Ovary (tissue), 9 donors: ENCODE data around the gene BRSK2. TPM values are rescaled to one million over a fixed set of nuclear protein-coding genes. Genes with fewer than 3 reads are reported as not detected.

Source experiments
- DNase-seq, 5 donors: peaks; one replicate each; pipeline ENCODE4 v3.0.0-alpha.2; 2019 to 2020
- H3K27ac ChIP-seq, 2 donors: fragments of 200-600 bp; one replicate each; pipeline versions ENCODE4 v1.5.1 to v1.8.0; 2019 to 2022
- H3K27me3 ChIP-seq: fragments of 200-600 bp; one replicate; pipeline ENCODE4 v1.8.0; 2022
- H3K36me3 ChIP-seq: fragments of 200-600 bp; sonication (generic); one replicate; pipeline ENCODE4 v1.5.1; 2019
- H3K4me1 ChIP-seq: one replicate; pipeline ENCODE4 v1.8.1; 2013; ENCODE audit warnings: mild to moderate bottlenecking, moderate library complexity; ENCODE audit not compliant: insufficient read depth
- H3K4me3 ChIP-seq: fragments of 200-600 bp; sonication (generic); one replicate; pipeline ENCODE4 v1.5.1; 2017
- H3K9me3 ChIP-seq, 2 donors: fragments of 200-600 bp in 1 of 2; sonication (generic) in 1 of 2; one replicate each; pipeline versions ENCODE4 v1.5.1 to v1.8.1; 2013 to 2019; ENCODE audit warnings: mild to moderate bottlenecking in 1 of 2, moderate library complexity in 1 of 2
- CTCF ChIP-seq, 3 donors: fragments of 450-650 bp in 2 of 3; fragments of 200-600 bp in 1 of 3; IDR thresholded peaks; one replicate each; pipeline versions ENCODE4 v1.5.1 to v1.8.0; 2016 to 2022; ENCODE audit warnings: antibody characterized with exemption in 3 of 3, mild to moderate bottlenecking in 1 of 3
- EP300 ChIP-seq: sonication (generic); formaldehyde crosslinking; IDR thresholded peaks from one replicate; pipeline ENCODE4 v1.6.1; 2017; ENCODE audit warnings: antibody characterized with exemption
- POLR2A ChIP-seq: fragments of 450-650 bp; IDR thresholded peaks from one replicate; pipeline ENCODE4 v1.6.1; 2017; ENCODE audit warnings: antibody characterized with exemption, mild to moderate bottlenecking, moderate library complexity
- WGBS, 3 donors: extraction: QIAGEN DNeasy Blood & Tissue Kit in 1 of 3; methylation state at CpG; one replicate each; pipeline versions ENCODE4 v1.1.5 to v1.1.7; 2013 to 2017; 5-methylcytosine and 5-hydroxymethylcytosine counted together
- intact Hi-C, 4 donors: fragments of 100-400 bp; cut with DNase I; formaldehyde crosslinking; loops; one replicate each; pipeline versions ENCODE4 v1.11.0 to v1.15.1; 2022 to 2023
- polyA plus RNA-seq, 2 donors: library from polyadenylated mRNA; stranded (reverse); fragments of 200-250 nt in 1 of 2; fragments of 350-450 nt in 1 of 2; fragmentation: Illumina TruSeq in 1 of 2; extraction: RNeasy Lipid Tissue Mini Kit (QIAGEN cat#74804) in 1 of 2; gene quantifications; one replicate each; pipeline ENCODE4 v1.2.3, GENCODE V29; 2013 to 2014
- total RNA-seq, 7 donors: library from RNA; depleted of rRNA in 2 of 7; stranded (reverse); fragments of >200 nt in 2 of 7; fragmentation: NEBNext Ultra II Directional in 3 of 7; extraction: Animal tissue kit (Norgen Biotek cat#: 25700) in 3 of 7; gene quantifications; one replicate each; pipeline versions ENCODE4 v1.1.0 to v1.2.4, GENCODE V29; 2016 to 2023
- donor health status: DM: no; HTN: no; CAD: no; lungs with moderate emphysema.
- donor health status: DM: no; HTN: no; CAD: no.
- donor health status: Bipolar disorder and iron deficiency.
- donor health status: DM: yes; HTN: yes; CAD: no.
- donor health status: DM: no; HTN: no; CAD: no.
- donor health status: DM: yes; HTN: yes; CAD: no.

Gene BRSK2
- total and polyA plus RNA-seq, 9 donors: 0.22 to 1.5 (median 0.52) TPM

GRCh38 chr11:1403078-1403620, 13.4 kb downstream of the BRSK2 start:
- no peak overlapping the region for H3K4me3 ChIP-seq
- H3K4me1 ChIP-seq: peaks cover 2% of the 10 kb centered on the region
- no peak for DNase-seq
- intact Hi-C loops: no loop called here
- TF ChIP-seq CTCF (IDR thresholded peaks at IDR 0.05) (no peak), POLR2A (no peak), EP300 (no peak)
- no peaks in the 10 kb centered on the region for H3K9me3 ChIP-seq
- no peak overlapping the region for H3K27ac ChIP-seq
- H3K27me3 ChIP-seq: no peaks in the 10 kb centered on the region
- H3K36me3 ChIP-seq: no peaks in the 10 kb centered on the region
- 86 to 89% (median 88%) methylated on average over 16 of the region's 16 CpGs for WGBS, 3 donors

- no peaks in the 10 kb centered on the region for H3K9me3 ChIP-seq
- H3K27ac ChIP-seq: no peak overlapping the region
- H3K36me3 ChIP-seq: no peaks in the 10 kb centered on the region
- peaks cover 2% of the 10 kb centered on the region for H3K4me1 ChIP-seq
- no peak overlapping the region for H3K4me3 ChIP-seq
- no peak for DNase-seq
- TF ChIP-seq EP300: no peak
- TF ChIP-seq POLR2A: no peak
- TF ChIP-seq CTCF (IDR thresholded peaks at IDR 0.05): no peak
- intact Hi-C loops: no loop called here
- WGBS, 3 donors: 62 to 69% (median 67%) methylated on average over 23 of the region's 23 CpGs
- H3K27me3 ChIP-seq: no peaks in the 10 kb centered on the region
Observed at GRCh38 chr11:1403721-1404460, 14.2 kb downstream of the BRSK2 start.

GRCh38 chr11:1404461-1405185, 14.9 kb downstream of the BRSK2 start:
- no peak overlapping the region for H3K27ac ChIP-seq
- 51 to 63% (median 55%) methylated on average over 18 to 25 of the region's 25 CpGs for WGBS, 3 donors
- no peaks in the 10 kb centered on the region for H3K36me3 ChIP-seq
- intact Hi-C loops: no loop called here
- H3K4me1 ChIP-seq: peaks cover 2% of the 10 kb centered on the region
- H3K9me3 ChIP-seq: no peaks in the 10 kb centered on the region
- no peaks in the 10 kb centered on the region for H3K27me3 ChIP-seq
- TF ChIP-seq CTCF (IDR thresholded peaks at IDR 0.05): no peak
- TF ChIP-seq POLR2A: no peak
- TF ChIP-seq EP300: no peak
- no peak overlapping the region for H3K4me3 ChIP-seq
- DNase-seq: no peak

GRCh38 chr11:1405186-1406020, 15.7 kb downstream of the BRSK2 start:
- intact Hi-C loops: no loop called here
- TF ChIP-seq EP300 (no peak), POLR2A (no peak), CTCF (IDR thresholded peaks at IDR 0.05) (no peak)
- Histone ChIP-seq H3K27ac (no peak overlapping the region), H3K4me3 (no peak overlapping the region), H3K27me3 (no peaks in the 10 kb centered on the region), H3K36me3 (no peaks in the 10 kb centered on the region), H3K9me3 (no peaks in the 10 kb centered on the region), H3K4me1 (peaks cover 2% of the 10 kb centered on the region)
- WGBS, 3 donors: 83 to 88% (median 86%) methylated on average over 24 of the region's 24 CpGs
- no peak for DNase-seq
